Ovary (tissue), 9 donors: ENCODE data around the gene LMF2. TPM values are rescaled to one million over a fixed set of nuclear protein-coding genes. Genes with fewer than 3 reads are reported as not detected.

Experiments
- DNase-seq, 5 donors: peaks; one replicate each; pipeline ENCODE4 v3.0.0-alpha.2; 2019 to 2020
- H3K27ac ChIP-seq, 2 donors: fragments of 200-600 bp; one replicate each; pipeline versions ENCODE4 v1.5.1 to v1.8.0; 2019 to 2022
- H3K27me3 ChIP-seq: fragments of 200-600 bp; one replicate; pipeline ENCODE4 v1.8.0; 2022
- H3K36me3 ChIP-seq: fragments of 200-600 bp; sonication (generic); one replicate; pipeline ENCODE4 v1.5.1; 2019
- H3K4me1 ChIP-seq: one replicate; pipeline ENCODE4 v1.8.1; 2013; ENCODE audit warnings: mild to moderate bottlenecking, moderate library complexity; ENCODE audit not compliant: insufficient read depth
- H3K4me3 ChIP-seq: fragments of 200-600 bp; sonication (generic); one replicate; pipeline ENCODE4 v1.5.1; 2017
- H3K9me3 ChIP-seq, 2 donors: fragments of 200-600 bp in 1 of 2; sonication (generic) in 1 of 2; one replicate each; pipeline versions ENCODE4 v1.5.1 to v1.8.1; 2013 to 2019; ENCODE audit warnings: mild to moderate bottlenecking in 1 of 2, moderate library complexity in 1 of 2
- EP300 ChIP-seq: sonication (generic); formaldehyde crosslinking; IDR thresholded peaks from one replicate; pipeline ENCODE4 v1.6.1; 2017; ENCODE audit warnings: antibody characterized with exemption
- POLR2A ChIP-seq: fragments of 450-650 bp; IDR thresholded peaks from one replicate; pipeline ENCODE4 v1.6.1; 2017; ENCODE audit warnings: antibody characterized with exemption, mild to moderate bottlenecking, moderate library complexity
- WGBS, 3 donors: extraction: QIAGEN DNeasy Blood & Tissue Kit in 1 of 3; methylation state at CpG; one replicate each; pipeline versions ENCODE4 v1.1.5 to v1.1.7; 2013 to 2017; 5-methylcytosine and 5-hydroxymethylcytosine counted together
- intact Hi-C, 4 donors: fragments of 100-400 bp; cut with DNase I; formaldehyde crosslinking; loops; one replicate each; pipeline versions ENCODE4 v1.11.0 to v1.15.1; 2022 to 2023
- polyA plus RNA-seq, 2 donors: library from polyadenylated mRNA; stranded (reverse); fragments of 200-250 nt in 1 of 2; fragments of 350-450 nt in 1 of 2; fragmentation: Illumina TruSeq in 1 of 2; extraction: RNeasy Lipid Tissue Mini Kit (QIAGEN cat#74804) in 1 of 2; gene quantifications; one replicate each; pipeline ENCODE4 v1.2.3, GENCODE V29; 2013 to 2014
- total RNA-seq, 7 donors: library from RNA; depleted of rRNA in 2 of 7; stranded (reverse); fragments of >200 nt in 2 of 7; fragmentation: NEBNext Ultra II Directional in 3 of 7; extraction: Animal tissue kit (Norgen Biotek cat#: 25700) in 3 of 7; gene quantifications; one replicate each; pipeline versions ENCODE4 v1.1.0 to v1.2.4, GENCODE V29; 2016 to 2023
- TF ChIP-seq, protein P1 (sequence below), 3 donors: fragments of 450-650 bp in 2 of 3; fragments of 200-600 bp in 1 of 3; IDR thresholded peaks; one replicate each; pipeline versions ENCODE4 v1.5.1 to v1.8.0; 2016 to 2022; ENCODE audit warnings: antibody characterized with exemption in 3 of 3, mild to moderate bottlenecking in 1 of 3
- donor health status: DM: no; HTN: no; CAD: no; lungs with moderate emphysema.
- donor health status: DM: no; HTN: no; CAD: no.
- donor health status: Bipolar disorder and iron deficiency.
- donor health status: DM: yes; HTN: yes; CAD: no.
- donor health status: DM: no; HTN: no; CAD: no.
- donor health status: DM: yes; HTN: yes; CAD: no.

The LMF2 gene
- total and polyA plus RNA-seq, 9 donors: 1.5 to 76.6 (median 52.3) TPM

DNA sequence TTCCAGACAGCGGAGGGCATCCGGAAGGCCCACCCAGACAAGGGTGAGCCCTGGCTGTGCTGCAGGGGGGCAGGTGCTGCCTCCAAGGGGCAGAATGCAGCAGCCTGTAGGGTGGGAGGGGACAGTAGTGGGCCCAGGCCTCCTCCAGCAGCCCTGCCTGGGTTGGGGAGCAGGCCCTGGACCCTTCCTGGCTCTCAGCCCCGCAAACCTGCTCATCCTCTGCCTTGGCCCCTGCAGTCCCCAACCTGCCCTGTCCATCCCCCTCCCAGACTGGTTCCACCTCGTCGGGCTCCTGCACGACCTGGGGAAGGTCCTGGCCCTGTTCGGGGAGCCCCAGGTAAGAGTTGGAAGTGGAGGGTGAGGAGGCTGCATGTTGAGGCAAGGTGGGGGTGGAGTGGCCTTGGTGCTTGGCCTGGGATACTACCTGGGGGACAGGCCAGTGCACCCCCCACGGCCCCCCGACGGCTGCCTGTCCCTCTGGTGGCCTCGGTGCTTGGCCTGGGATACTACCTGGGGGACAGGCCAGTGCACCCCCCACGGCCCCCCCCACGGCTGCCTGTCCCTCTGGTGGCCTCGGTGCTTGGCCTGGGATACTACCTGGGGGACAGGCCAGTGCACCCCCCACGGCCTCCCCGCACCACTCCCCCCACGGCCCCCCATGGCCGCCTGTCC is 19.4 kb downstream of the LMF2 start:
- Histone ChIP-seq H3K27me3 (no peaks in the 10 kb centered on the region), H3K9me3 (no peaks in the 10 kb centered on the region), H3K4me1 (no peaks in the 10 kb centered on the region), H3K36me3 (no peaks in the 10 kb centered on the region), H3K4me3 (no peak overlapping the region), H3K27ac (no peak overlapping the region)
- 69 to 80% (median 76%) methylated on average over 11 to 18 of the region's 18 CpGs for WGBS, 3 donors
- intact Hi-C loops: no loop called here
- peak in 2 of 5 donors; percentile 16 to 19 for DNase-seq
- TF ChIP-seq EP300 (no peak), POLR2A (no peak)
- TF ChIP-seq, protein P1, sequence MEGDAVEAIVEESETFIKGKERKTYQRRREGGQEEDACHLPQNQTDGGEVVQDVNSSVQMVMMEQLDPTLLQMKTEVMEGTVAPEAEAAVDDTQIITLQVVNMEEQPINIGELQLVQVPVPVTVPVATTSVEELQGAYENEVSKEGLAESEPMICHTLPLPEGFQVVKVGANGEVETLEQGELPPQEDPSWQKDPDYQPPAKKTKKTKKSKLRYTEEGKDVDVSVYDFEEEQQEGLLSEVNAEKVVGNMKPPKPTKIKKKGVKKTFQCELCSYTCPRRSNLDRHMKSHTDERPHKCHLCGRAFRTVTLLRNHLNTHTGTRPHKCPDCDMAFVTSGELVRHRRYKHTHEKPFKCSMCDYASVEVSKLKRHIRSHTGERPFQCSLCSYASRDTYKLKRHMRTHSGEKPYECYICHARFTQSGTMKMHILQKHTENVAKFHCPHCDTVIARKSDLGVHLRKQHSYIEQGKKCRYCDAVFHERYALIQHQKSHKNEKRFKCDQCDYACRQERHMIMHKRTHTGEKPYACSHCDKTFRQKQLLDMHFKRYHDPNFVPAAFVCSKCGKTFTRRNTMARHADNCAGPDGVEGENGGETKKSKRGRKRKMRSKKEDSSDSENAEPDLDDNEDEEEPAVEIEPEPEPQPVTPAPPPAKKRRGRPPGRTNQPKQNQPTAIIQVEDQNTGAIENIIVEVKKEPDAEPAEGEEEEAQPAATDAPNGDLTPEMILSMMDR (IDR thresholded peaks at IDR 0.05): no peak

DNA sequence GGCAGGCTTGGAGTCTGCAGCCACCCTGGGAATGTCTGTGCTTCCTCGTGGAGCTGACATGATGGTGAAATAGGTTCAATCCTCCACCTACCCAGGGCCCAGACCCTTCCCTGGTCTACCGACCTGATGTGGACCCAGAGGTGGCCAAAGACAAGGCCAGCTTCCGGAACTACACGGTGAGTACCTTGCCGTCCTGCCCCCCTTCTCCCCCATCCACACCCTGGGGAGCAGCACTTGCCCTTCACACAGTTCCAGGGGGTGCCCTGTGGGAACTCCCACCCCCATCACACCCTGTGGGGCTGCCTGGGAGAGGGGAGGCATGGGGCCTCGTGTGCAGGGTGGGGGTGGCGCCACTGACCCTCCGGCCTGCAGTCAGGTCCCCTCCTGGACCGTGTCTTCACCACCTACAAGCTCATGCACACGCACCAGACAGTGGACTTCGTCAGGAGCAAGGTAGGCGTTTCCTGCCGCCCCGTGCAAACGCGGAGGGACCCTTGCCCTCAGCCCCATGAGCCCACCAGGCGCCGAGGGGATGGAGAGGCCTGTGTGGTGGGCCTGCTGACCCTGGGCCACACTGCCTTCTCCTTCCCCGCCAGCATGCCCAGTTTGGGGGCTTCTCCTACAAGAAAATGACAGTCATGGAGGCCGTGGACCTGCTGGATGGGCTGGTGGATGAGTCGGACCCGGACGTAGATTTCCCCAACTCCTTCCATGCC is 20.1 kb downstream of the LMF2 start:
- Histone ChIP-seq H3K9me3 (no peaks in the 10 kb centered on the region), H3K27me3 (no peaks in the 10 kb centered on the region), H3K4me3 (no peak overlapping the region), H3K36me3 (no peaks in the 10 kb centered on the region), H3K27ac (no peak overlapping the region), H3K4me1 (no peaks in the 10 kb centered on the region)
- WGBS, 3 donors: 77 to 83% (median 78%) methylated on average over 22 to 23 of the region's 23 CpGs
- TF ChIP-seq, protein P1 (IDR thresholded peaks at IDR 0.05): no peak
- TF ChIP-seq EP300 (no peak), POLR2A (no peak)
- DNase-seq: peak in 1 of 5 donors; percentile 10
- intact Hi-C loops: no loop called here

DNA sequence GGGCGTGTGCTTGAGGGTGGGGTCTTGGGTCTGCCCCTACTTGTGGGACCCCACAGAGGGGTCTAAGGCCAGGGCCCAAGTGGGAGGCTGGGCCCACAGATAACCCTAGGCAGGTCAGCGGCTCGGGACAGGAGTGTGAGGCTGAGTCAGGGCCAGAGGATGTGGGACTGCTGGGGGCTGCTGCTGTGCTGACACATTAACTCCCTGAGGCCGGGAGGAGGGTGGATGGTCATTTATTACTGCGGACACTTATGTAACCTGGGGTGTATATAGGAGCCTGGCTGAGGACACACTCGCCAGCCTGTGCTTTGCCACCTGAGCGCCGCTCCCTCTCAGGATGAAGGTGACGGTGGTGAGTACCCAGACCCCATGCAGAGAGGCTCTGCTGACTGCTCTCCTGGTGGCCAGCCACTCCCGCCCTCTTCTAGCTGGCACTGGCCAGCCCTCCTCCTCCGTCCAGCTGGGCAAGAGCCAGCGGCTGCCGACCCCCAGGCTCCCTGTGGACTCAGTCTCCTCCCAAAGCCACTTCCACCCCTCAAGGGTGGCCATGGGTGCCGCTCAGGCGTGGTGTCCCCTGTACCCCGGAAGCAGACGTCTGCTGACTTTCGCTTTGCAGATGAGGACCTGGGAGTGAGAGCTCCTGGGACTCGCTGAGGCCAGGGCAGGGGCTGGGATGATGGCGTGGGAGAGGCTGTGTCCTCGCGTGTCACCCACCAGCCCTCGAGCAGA is 20.8 kb downstream of the LMF2 start, which contains the start of gene MIOX:
Gene MIOX (plus strand): TSS at position 299 of the 729 bp plus-strand sequence. CDS start 39 bp downstream, at position 338.
- Histone ChIP-seq H3K27ac (no peak within 1 kb of the TSS), H3K4me3 (no peak within 1 kb of the TSS), H3K4me1 (no peaks in the 10 kb centered on the region), H3K36me3 (no peaks in the 10 kb centered on the region), H3K9me3 (no peaks in the 10 kb centered on the region), H3K27me3 (peaks cover 1% of the 10 kb centered on the region)
- peak in 1 of 5 donors; percentile 16 for DNase-seq
- no peak for TF ChIP-seq POLR2A
- TF ChIP-seq, protein P1 (IDR thresholded peaks at IDR 0.05): no peak
- TF ChIP-seq EP300: no peak
- 70 to 72% (median 71%) methylated on average over 21 to 23 of the region's 23 CpGs for WGBS, 3 donors
- intact Hi-C loops: no loop called here
